GM12891 (cell line): Measurements from ENCODE around the gene SLC25A29.
A peak's percentile ranks its signal among the peaks of the same experiment; 100 is the strongest.

Source experiments
- PAX5 ChIP-seq: IDR thresholded peaks from 2 replicates; pipeline ENCODE4 v1.6.1; 2011; ENCODE audit warnings: low read length, moderate library complexity, mild to moderate bottlenecking; ENCODE audit not compliant: insufficient read depth, severe bottlenecking
- POLR2A ChIP-seq: IDR thresholded peaks from 2 replicates; pipeline ENCODE4 v1.6.1; 2011; ENCODE audit warnings: low read depth, low read length, control low read depth
- POLR2AphosphoS5 ChIP-seq: IDR thresholded peaks from 2 replicates; pipeline ENCODE4 v1.6.1; 2011; ENCODE audit warnings: low read depth, low read length, control low read depth
- SPI1 ChIP-seq: IDR thresholded peaks from 2 replicates; pipeline ENCODE4 v1.6.1; 2011; ENCODE audit warnings: low read depth, low read length, control low read depth
- TAF1 ChIP-seq: IDR thresholded peaks from 2 replicates; pipeline ENCODE4 v1.6.1; 2011; ENCODE audit warnings: low read depth, low read length, control low read depth

GRCh38 chr14:100282766-100283419 is 23.4 kb downstream of the SLC25A29 start:
- TF ChIP-seq TAF1, result no peak
- no peak for TF ChIP-seq PAX5
- no peak for TF ChIP-seq POLR2AphosphoS5
- 0 out of 2 replicates have a peak, but pooled peaks have one; percentile 34 for TF ChIP-seq POLR2A
- no peak for TF ChIP-seq SPI1
